Spleen (tissue), 11 donors: ENCODE measurements around the gene MB. TPM values are rescaled to one million over a fixed set of nuclear protein-coding genes. Genes with fewer than 3 reads are reported as not detected.
A peak's percentile ranks its signal among the peaks of the same experiment; 100 is the strongest.

Source experiments
- DNase-seq: peaks from one replicate; pipeline ENCODE4 v3.0.0-alpha.2; 2020
- H3K27ac ChIP-seq, 8 donors: fragments of 200-600 bp; sonication (generic) in 7 of 8; 1 replicate in 4 of 8; 2 replicates in 4 of 8; pipeline versions ENCODE4 v1.5.0 to v1.8.0; 2016 to 2021; ENCODE audit warnings: inconsistent platforms in 4 of 8, mild to moderate bottlenecking in 4 of 8, moderate library complexity in 1 of 8
- H3K27me3 ChIP-seq, 7 donors: fragments of 200-600 bp; sonication (generic) in 6 of 7; replicated peaks in 1 of 7; 1 replicate in 4 of 7; 2 replicates in 3 of 7; pipeline versions ENCODE4 v1.5.0 to v1.8.0; 2016 to 2021; ENCODE audit warnings: inconsistent platforms in 3 of 7, mild to moderate bottlenecking in 1 of 7
- H3K36me3 ChIP-seq, 6 donors: fragments of 200-600 bp; sonication (generic) in 5 of 6; 1 replicate in 4 of 6; 2 replicates in 2 of 6; pipeline versions ENCODE4 v1.5.0 to v1.8.0; 2016 to 2021; ENCODE audit warnings: inconsistent platforms in 2 of 6
- H3K4me1 ChIP-seq, 6 donors: fragments of 200-600 bp; sonication (generic) in 5 of 6; 1 replicate in 3 of 6; 2 replicates in 3 of 6; pipeline versions ENCODE4 v1.5.0 to v1.8.0; 2016 to 2021; ENCODE audit warnings: inconsistent platforms in 3 of 6
- H3K4me3 ChIP-seq, 8 donors: fragments of 200-600 bp; sonication (generic) in 7 of 8; 1 replicate in 4 of 8; 2 replicates in 4 of 8; pipeline versions ENCODE4 v1.5.0 to v1.8.0; 2016 to 2021; ENCODE audit warnings: inconsistent platforms in 4 of 8, mild to moderate bottlenecking in 4 of 8, moderate library complexity in 2 of 8
- H3K9me3 ChIP-seq, 8 donors: fragments of 200-600 bp; sonication (generic) in 7 of 8; 1 replicate in 4 of 8; 2 replicates in 4 of 8; pipeline versions ENCODE4 v1.5.0 to v1.8.0; 2016 to 2021; ENCODE audit warnings: inconsistent platforms in 4 of 8
- CTCF ChIP-seq, 11 experiments: fragments of 200-600 bp in 7 of 11; fragments of 450-650 bp in 4 of 11; sonication (generic) in 4 of 11; IDR thresholded peaks in 8 of 11; conservative IDR thresholded peaks in 3 of 11; 1 replicate in 7 of 11; 2 replicates in 4 of 11; pipeline versions ENCODE4 v1.4.0 to v1.8.0; 2016 to 2021; ENCODE audit warnings: antibody characterized with exemption in 11 of 11, inconsistent platforms in 4 of 11, mild to moderate bottlenecking in 1 of 11
- POLR2A ChIP-seq, 3 donors: fragments of 450-650 bp; IDR thresholded peaks; one replicate each; pipeline ENCODE4 v1.5.1; 2017; ENCODE audit warnings: antibody characterized with exemption in 3 of 3, mild to moderate bottlenecking in 1 of 3
- POLR2AphosphoS5 ChIP-seq, 3 donors: sonication (generic); formaldehyde crosslinking; IDR thresholded peaks; one replicate each; pipeline ENCODE4 v1.5.1; 2017; ENCODE audit warnings: antibody characterized with exemption in 3 of 3
- whole genome bisulfite sequencing, 5 donors: extraction: QIAGEN DNeasy Blood & Tissue Kit in 3 of 5; methylation state at CpG; one replicate each; pipeline versions ENCODE4 v1.1.5 to v1.1.7; 2013 to 2018; 5-methylcytosine and 5-hydroxymethylcytosine counted together
- intact Hi-C: fragments of 100-400 bp; cut with DNase I; formaldehyde crosslinking; loops from one replicate; pipeline ENCODE4 v1.15.0; 2023; ENCODE audit warnings: low total_unique reads
- polyA plus RNA-seq, 3 donors: library from polyadenylated mRNA; stranded (reverse); fragments of 200-250 nt; gene quantifications; one replicate each; pipeline ENCODE4 v1.2.1, GENCODE V29; 2013
- total RNA-seq, 7 donors: library from RNA; depleted of rRNA in 3 of 7; stranded (reverse); fragments of >200 nt in 3 of 7; fragmentation: NEBNext Ultra II Directional in 4 of 7; extraction: Animal tissue kit (Norgen Biotek cat#: 25700) in 4 of 7; gene quantifications; one replicate each; pipeline versions ENCODE4 v1.1.0 to v1.2.1, GENCODE V29; 2016 to 2021
- donor health status: healthy with polysubstance abuse.
- donor health status: DM: no; HTN: no; CAD: no; lungs with moderate emphysema.
- donor health status: DM: no; HTN: no; CAD: no.
- donor health status: Bipolar disorder and iron deficiency.
- donor health status: healthy.
- donor health status: DM: no; HTN: no; CAD: no.
- donor health status: DM: yes; HTN: yes; CAD: no.

Gene MB
- total and polyA plus RNA-seq, 10 donors, result 0.64 to 5.0 (median 1.1) TPM; not detected in 6

- peaks cover 26 to 86% (median 52%) of the 10 kb centered on the region in 6 donors for H3K4me1 ChIP-seq
- WGBS, 5 donors, result 63 to 71% (median 66%) methylated on average over 5 of the region's 5 CpGs
Observed at GRCh38 chr22:35657571-35658312, 40.6 kb upstream of the MB start.

GRCh38 chr22:35656284-35656752 lies 39.2 kb upstream of the MB start:
- peaks cover 0 to 5% (median 0%) of the 10 kb centered on the region in 8 donors for H3K9me3 ChIP-seq
- peaks cover 13 to 71% (median 38%) of the 10 kb centered on the region in 6 donors for H3K4me1 ChIP-seq
- H3K36me3 ChIP-seq, result peaks cover 5 to 78% (median 45%) of the 10 kb centered on the region in 6 donors
- WGBS, 5 donors, result 89 to 98% (median 93%) methylated on average over 5 of the region's 5 CpGs
- H3K27ac ChIP-seq, result peak overlapping the region in 1 of 8 donors; percentile 1
- DNase-seq, result no peak
- intact Hi-C loops, result no loop called here
- TF ChIP-seq CTCF (IDR thresholded peaks at IDR 0.05 in 8 of 11, conservative IDR thresholded peaks at IDR 0.05 in 3 of 11) (no peak), POLR2A (IDR thresholded peaks at IDR 0.05) (no peak), POLR2AphosphoS5 (IDR thresholded peaks at IDR 0.05) (no peak)
- no peak overlapping the region for H3K4me3 ChIP-seq
- H3K27me3 ChIP-seq, result no peaks in the 10 kb centered on the region

More at GRCh38 chr22:35657571-35658312, 40.6 kb upstream of the MB start:
- intact Hi-C loops, result no loop called here
- peak overlapping the region in 3 of 8 donors; percentile 5 to 46 (median 18) for H3K27ac ChIP-seq
- no peak for DNase-seq
- no peaks in the 10 kb centered on the region for H3K9me3 ChIP-seq
- H3K27me3 ChIP-seq, result no peaks in the 10 kb centered on the region
- no peak overlapping the region for H3K4me3 ChIP-seq
- TF ChIP-seq CTCF (IDR thresholded peaks at IDR 0.05 in 8 of 11, conservative IDR thresholded peaks at IDR 0.05 in 3 of 11) (no peak), POLR2A (IDR thresholded peaks at IDR 0.05) (no peak), POLR2AphosphoS5 (IDR thresholded peaks at IDR 0.05) (no peak)
- H3K36me3 ChIP-seq, result peaks cover 5 to 89% (median 45%) of the 10 kb centered on the region in 6 donors

GRCh38 chr22:35653824-35654223 lies 36.7 kb upstream of the MB start:
- peak overlapping the region in 1 of 8 donors; percentile 40 for H3K27ac ChIP-seq
- no peaks in the 10 kb centered on the region for H3K27me3 ChIP-seq
- H3K4me1 ChIP-seq, result peaks cover 17 to 71% (median 41%) of the 10 kb centered on the region in 6 donors
- 77 to 96% (median 92%) methylated on average over 1 of the region's 1 CpG for WGBS, 5 donors
- no peak for DNase-seq
- H3K4me3 ChIP-seq, result no peak overlapping the region
- intact Hi-C loops, result no loop called here
- H3K9me3 ChIP-seq, result peaks cover 0 to 9% (median 1%) of the 10 kb centered on the region in 8 donors
- peaks cover 1 to 59% (median 32%) of the 10 kb centered on the region in 6 donors for H3K36me3 ChIP-seq
- no peak for TF ChIP-seq POLR2AphosphoS5 (IDR thresholded peaks at IDR 0.05)
- TF ChIP-seq CTCF (IDR thresholded peaks at IDR 0.05 in 8 of 11, conservative IDR thresholded peaks at IDR 0.05 in 3 of 11), result no peak
- no peak for TF ChIP-seq POLR2A (IDR thresholded peaks at IDR 0.05)

- Histone ChIP-seq H3K4me3 (peak overlapping the region in 2 of 8 donors; percentile 65 to 80), H3K36me3 (peaks cover 0 to 31% (median 5%) of the 10 kb centered on the region in 6 donors), H3K9me3 (peaks cover 0 to 9% (median 1%) of the 10 kb centered on the region in 8 donors), H3K27me3 (no peaks in the 10 kb centered on the region), H3K4me1 (peaks cover 28 to 69% (median 57%) of the 10 kb centered on the region in 6 donors), H3K27ac (no peak overlapping the region)
- WGBS, 5 donors, result 91 to 96% (median 95%) methylated on average over 7 of the region's 7 CpGs
- peak; percentile 46 for DNase-seq
- TF ChIP-seq CTCF (IDR thresholded peaks at IDR 0.05 in 8 of 11, conservative IDR thresholded peaks at IDR 0.05 in 3 of 11) (no peak), POLR2A (IDR thresholded peaks at IDR 0.05) (no peak), POLR2AphosphoS5 (IDR thresholded peaks at IDR 0.05) (no peak)
- intact Hi-C loops, result no loop called here
Observed at GRCh38 chr22:35651085-35651484, 34.0 kb upstream of the MB start.
